Gastrocnemius medialis (tissue), 4 donors: ENCODE data around the gene SEC24B.
"Not testable (repeated sequence)": the region's sequence is repeated elsewhere in the genome, so short reads cannot be mapped to it uniquely, and the experiment has no call there.

ENCODE experiments used
- POLR2A ChIP-seq, 2 donors: fragments of 450-650 bp; IDR thresholded peaks; one replicate each; pipeline ENCODE4 v1.6.1; 2017; ENCODE audit warnings: antibody characterized with exemption in 2 of 2, mild to moderate bottlenecking in 2 of 2, moderate library complexity in 2 of 2
- TF ChIP-seq, protein P1 (sequence below), 5 experiments: fragments of 450-650 bp in 3 of 5; fragments of 200-600 bp in 2 of 5; sonication (generic) in 2 of 5; IDR thresholded peaks in 4 of 5; conservative IDR thresholded peaks in 1 of 5; 1 replicate in 4 of 5; 2 replicates in 1 of 5; pipeline ENCODE4 v1.5.1; 2016 to 2019; ENCODE audit warnings: antibody characterized with exemption in 5 of 5, mild to moderate bottlenecking in 3 of 5, moderate library complexity in 3 of 5

DNA sequence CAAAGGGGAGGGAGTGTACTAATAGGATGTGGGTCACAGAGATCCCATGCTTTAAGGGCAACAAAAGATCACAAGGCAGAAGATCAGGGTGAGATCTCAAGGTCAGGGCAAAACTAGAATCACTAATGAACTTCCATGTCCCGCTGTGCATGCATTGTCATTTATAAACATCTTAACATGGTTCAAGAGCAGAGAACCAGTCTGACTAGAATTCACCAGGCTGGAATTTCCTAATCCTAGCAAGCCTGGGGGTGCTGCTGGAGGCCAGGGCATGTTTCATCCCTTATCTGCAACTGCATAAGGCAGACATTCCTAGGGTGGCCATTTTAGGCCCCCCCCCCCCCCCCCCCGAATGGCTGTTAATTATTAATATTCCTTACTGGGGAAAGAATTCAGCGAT, 19.5 kb downstream of the SEC24B start:
- TF ChIP-seq, protein P1, sequence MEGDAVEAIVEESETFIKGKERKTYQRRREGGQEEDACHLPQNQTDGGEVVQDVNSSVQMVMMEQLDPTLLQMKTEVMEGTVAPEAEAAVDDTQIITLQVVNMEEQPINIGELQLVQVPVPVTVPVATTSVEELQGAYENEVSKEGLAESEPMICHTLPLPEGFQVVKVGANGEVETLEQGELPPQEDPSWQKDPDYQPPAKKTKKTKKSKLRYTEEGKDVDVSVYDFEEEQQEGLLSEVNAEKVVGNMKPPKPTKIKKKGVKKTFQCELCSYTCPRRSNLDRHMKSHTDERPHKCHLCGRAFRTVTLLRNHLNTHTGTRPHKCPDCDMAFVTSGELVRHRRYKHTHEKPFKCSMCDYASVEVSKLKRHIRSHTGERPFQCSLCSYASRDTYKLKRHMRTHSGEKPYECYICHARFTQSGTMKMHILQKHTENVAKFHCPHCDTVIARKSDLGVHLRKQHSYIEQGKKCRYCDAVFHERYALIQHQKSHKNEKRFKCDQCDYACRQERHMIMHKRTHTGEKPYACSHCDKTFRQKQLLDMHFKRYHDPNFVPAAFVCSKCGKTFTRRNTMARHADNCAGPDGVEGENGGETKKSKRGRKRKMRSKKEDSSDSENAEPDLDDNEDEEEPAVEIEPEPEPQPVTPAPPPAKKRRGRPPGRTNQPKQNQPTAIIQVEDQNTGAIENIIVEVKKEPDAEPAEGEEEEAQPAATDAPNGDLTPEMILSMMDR (IDR thresholded peaks at IDR 0.05 in 4 of 5, conservative IDR thresholded peaks at IDR 0.05 in 1 of 5) = not testable (repeated sequence)
- not testable (repeated sequence) for TF ChIP-seq POLR2A (IDR thresholded peaks at IDR 0.05)
